ENCODE data around the gene IRGC. TPM values are rescaled to one million over a fixed set of nuclear protein-coding genes. Genes with fewer than 3 reads are reported as not detected.

The IRGC gene
- total and polyA plus RNA-seq, 2 of the 4 experiments (the other 2 are of a cell fraction): not detected

DNA sequence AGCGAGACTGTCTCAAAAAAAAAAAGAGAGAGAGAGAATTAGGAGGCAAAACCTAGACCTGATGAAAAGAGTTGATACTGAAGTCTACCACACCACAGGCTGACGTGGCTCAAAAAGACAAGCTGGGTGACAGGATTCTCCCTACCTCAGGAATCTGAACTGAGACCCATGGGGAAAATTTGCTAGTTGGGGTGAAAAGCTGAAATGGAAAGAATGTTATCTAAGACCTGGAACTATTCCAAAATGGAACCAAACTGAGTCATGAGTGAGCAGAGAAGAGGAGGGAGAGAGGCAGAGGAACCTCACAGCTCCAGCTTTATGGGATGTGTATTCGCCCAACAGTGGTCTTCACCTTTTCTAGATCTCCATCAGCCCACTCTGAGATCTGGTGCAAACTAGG lies 27.2 kb downstream of the IRGC start:
- H3K14ac ChIP-seq (replicated peaks; ENCODE audit: low read depth, low read length): no peak overlapping the region
- in situ Hi-C loops (cut with MboI; ENCODE audit: low sequenced_read_pairs) (no loop called here), dilution Hi-C loops (cut with HindIII; ENCODE audit: low sequenced_read_pairs, unreplicated experiment) (no loop called here), intact Hi-C loops (cut with micrococcal nuclease) (no loop called here)
- DNase-seq (peak; percentile 57), ATAC-seq (ENCODE audit: low read depth) (peak; percentile 65)
- no peak overlapping the region for H3K4me2 ChIP-seq (ENCODE audit: low read depth, low read length)
- H3K9me1 ChIP-seq (ENCODE audit: insufficient read depth, low read length): no peaks in the 10 kb centered on the region; the same call in 1 of the 2 replicates
- H2BK15ac ChIP-seq (ENCODE audit: low read depth, low read length): no peak overlapping the region
- H2BK120ac ChIP-seq (ENCODE audit: low read depth, low read length): no peak overlapping the region
- no peak overlapping the region for H2AK5ac ChIP-seq (ENCODE audit: low read depth, low read length)
- H2BK20ac ChIP-seq (ENCODE audit: low read depth, low read length): no peak overlapping the region
- H3K9ac ChIP-seq (ENCODE audit: low read depth, low read length): no peak overlapping the region
- ChIA-PET CTCF (interaction anchor here (0.6 to 1.3 kb wide), 5 partner anchors 9 to 75 kb away, joined by 3 to 5 read pairs (median 3); no protein-coding TSS in a partner anchor), POLR2A (ENCODE audit: unreplicated experiment) (interaction anchor here (0.7 to 0.8 kb wide), 2 partner anchors 15 to 74 kb away, joined by 3 read pairs; no protein-coding TSS in a partner anchor)
- no peak overlapping the region for H3K4me3 ChIP-seq (ENCODE audit: insufficient read depth, low read depth, low read length)
- H3K27me3 ChIP-seq (ENCODE audit: control insufficient read depth, insufficient read depth, low read length): no peaks in the 10 kb centered on the region
- no peak overlapping the region for H2AK9ac ChIP-seq (replicated peaks; ENCODE audit: low read depth, low read length, poor library complexity)
- no peak overlapping the region for H2BK5ac ChIP-seq (ENCODE audit: low read depth, low read length, poor library complexity, severe bottlenecking)
- no peak overlapping the region for H4K8ac ChIP-seq (ENCODE audit: low read depth in 2 of 2, low read length in 2 of 2)
- no peaks in the 10 kb centered on the region for H3K9me3 ChIP-seq (ENCODE audit: control insufficient read depth, insufficient read depth, low read length)
- WGBS, 2 experiments (ENCODE audit: extremely low coverage in 2 of 2, insufficient read length in 1 of 2): no CpG with 5 or more reads among the region's 3 CpGs
- no peak overlapping the region for H3K23ac ChIP-seq (ENCODE audit: low read depth, low read length)
- TF ChIP-seq CHD1 (IDR thresholded peaks at IDR 0.05; ENCODE audit: low read depth, low read length): no peak
- TF ChIP-seq CEBPB (IDR thresholded peaks at IDR 0.05; ENCODE audit: low read depth, low read length): no peak
- peak; percentile 28; the same call in 1 of the 2 replicates for TF ChIP-seq MAZ (IDR thresholded peaks at IDR 0.05; ENCODE audit: borderline replicate concordance, low read depth, low read length)
- H4K20me1 ChIP-seq (ENCODE audit: insufficient read depth, low read length): no peaks in the 10 kb centered on the region
- no peak overlapping the region for H2AFZ ChIP-seq (replicated peaks; ENCODE audit: low read length, poor library complexity)
- H4K5ac ChIP-seq (ENCODE audit: low read depth, low read length): no peak overlapping the region
- no peak overlapping the region for H3K27ac ChIP-seq (ENCODE audit: insufficient read depth, low read length)
- H3K4ac ChIP-seq (ENCODE audit: low read depth, low read length): no peak overlapping the region
- H4K91ac ChIP-seq (ENCODE audit: insufficient read depth, low read depth, low read length): no peak overlapping the region
- no peak overlapping the region for H3K18ac ChIP-seq (ENCODE audit: low read depth, low read length)
- peaks cover 0 to 19% of the 10 kb centered on the region in 2 experiments; a peak in 3 of 4 replicates for H3K79me1 ChIP-seq (ENCODE audit: low read depth in 1 of 2, low read length in 2 of 2)
- H3K56ac ChIP-seq (ENCODE audit: extremely low read depth, insufficient read depth, low read length): no peak overlapping the region
- BruUV-seq (replicated peaks): no TSS peak
- 0 out of 2 replicates have a peak, but pooled peaks cover 1% of the 10 kb centered on the region for H3K4me1 ChIP-seq (ENCODE audit: control insufficient read depth, insufficient read depth, low read length)
- peaks cover 57% of the 10 kb centered on the region for H3K36me3 ChIP-seq (ENCODE audit: control insufficient read depth, insufficient read depth, low read length)

Measured in IMR-90 (cell line).